Measurements from ENCODE around the gene XPO6.
"Not testable (repeated sequence)": the region's sequence is repeated elsewhere in the genome, so short reads cannot be mapped to it uniquely, and the experiment has no call there.

XPO6 gene

GRCh38 chr16:28211758-28212531, at the start of gene XPO6:
Gene XPO6, minus strand, starts transcription at chr16:28211965. Its CDS starts 597 bp downstream, at chr16:28211368.
- peak; percentile 89 to 99 (median 97) for DNase-seq
- intact Hi-C loops (cut with DNase I): no loop called here

GRCh38 chr16:28260193-28260592, 48.4 kb upstream of the XPO6 start:
- intact Hi-C loops (cut with DNase I): no loop called here
- DNase-seq: no peak

- no peak for DNase-seq
- intact Hi-C loops (cut with DNase I): no loop called here
Observed at GRCh38 chr16:28259781-28260150, 48.0 kb upstream of the XPO6 start.

GRCh38 chr16:28259091-28259780, 47.5 kb upstream of the XPO6 start:
- intact Hi-C loops (cut with DNase I): no loop called here
- DNase-seq: no peak

GRCh38 chr16:28258567-28258966, 46.8 kb upstream of the XPO6 start:
- intact Hi-C loops (cut with DNase I): no loop called here
- DNase-seq: peak in 35 of 42 donors; percentile 7 to 68 (median 37)

GRCh38 chr16:28257256-28257655, 45.5 kb upstream of the XPO6 start:
- intact Hi-C loops (cut with DNase I): no loop called here
- peak in 5 of 42 donors; percentile 19 to 61 (median 28) for DNase-seq

- DNase-seq: no peak
- intact Hi-C loops (cut with DNase I): no loop called here
Observed at GRCh38 chr16:28255838-28256237, 44.1 kb upstream of the XPO6 start.

- DNase-seq: no peak
- intact Hi-C loops (cut with DNase I): no loop called here
Observed at GRCh38 chr16:28254158-28254557, 42.4 kb upstream of the XPO6 start.

GRCh38 chr16:28250999-28251398, 39.2 kb upstream of the XPO6 start:
- DNase-seq: no peak
- intact Hi-C loops (cut with DNase I): no loop called here

GRCh38 chr16:28249483-28249882, 37.7 kb upstream of the XPO6 start:
- intact Hi-C loops (cut with DNase I); DNase-seq: not testable (repeated sequence)

GRCh38 chr16:28241924-28242323, 30.2 kb upstream of the XPO6 start:
- intact Hi-C loops (cut with DNase I): no loop called here
- no peak for DNase-seq

GRCh38 chr16:28237754-28238357, 26.1 kb upstream of the XPO6 start:
- intact Hi-C loops (cut with DNase I): no loop called here
- DNase-seq: no peak

- no peak for DNase-seq
- intact Hi-C loops (cut with DNase I): no loop called here
Observed at GRCh38 chr16:28231763-28232162, 20.0 kb upstream of the XPO6 start.

- intact Hi-C loops (cut with DNase I); DNase-seq: not testable (repeated sequence)
Observed at GRCh38 chr16:28223909-28224308, 12.1 kb upstream of the XPO6 start.

- intact Hi-C loops (cut with DNase I); DNase-seq: not testable (repeated sequence)
Observed at GRCh38 chr16:28219777-28220176, 8.0 kb upstream of the XPO6 start.

- intact Hi-C loops (cut with DNase I): no loop called here
Observed at GRCh38 chr16:28219282-28219681, 7.5 kb upstream of the XPO6 start.

GRCh38 chr16:28218109-28218508, 6.3 kb upstream of the XPO6 start:
- DNase-seq: peak in 9 of 42 donors; percentile 7 to 54 (median 20)
- intact Hi-C loops (cut with DNase I): no loop called here

More at GRCh38 chr16:28219282-28219681, 7.5 kb upstream of the XPO6 start:
- no peak for DNase-seq

GRCh38 chr16:28217326-28217725, 5.6 kb upstream of the XPO6 start:
- intact Hi-C loops (cut with DNase I): no loop called here
- no peak for DNase-seq

GRCh38 chr16:28213396-28213795, 1.6 kb upstream of the XPO6 start:
- intact Hi-C loops (cut with DNase I): no loop called here

GRCh38 chr16:28212532-28212873, 738 bp upstream of the XPO6 start:
- intact Hi-C loops (cut with DNase I): no loop called here
- DNase-seq: peak in 15 of 42 donors; percentile 5 to 57 (median 21)

More at GRCh38 chr16:28213396-28213795, 1.6 kb upstream of the XPO6 start:
- no peak for DNase-seq
